ENCODE data around the gene MYO15B.

DNA sequence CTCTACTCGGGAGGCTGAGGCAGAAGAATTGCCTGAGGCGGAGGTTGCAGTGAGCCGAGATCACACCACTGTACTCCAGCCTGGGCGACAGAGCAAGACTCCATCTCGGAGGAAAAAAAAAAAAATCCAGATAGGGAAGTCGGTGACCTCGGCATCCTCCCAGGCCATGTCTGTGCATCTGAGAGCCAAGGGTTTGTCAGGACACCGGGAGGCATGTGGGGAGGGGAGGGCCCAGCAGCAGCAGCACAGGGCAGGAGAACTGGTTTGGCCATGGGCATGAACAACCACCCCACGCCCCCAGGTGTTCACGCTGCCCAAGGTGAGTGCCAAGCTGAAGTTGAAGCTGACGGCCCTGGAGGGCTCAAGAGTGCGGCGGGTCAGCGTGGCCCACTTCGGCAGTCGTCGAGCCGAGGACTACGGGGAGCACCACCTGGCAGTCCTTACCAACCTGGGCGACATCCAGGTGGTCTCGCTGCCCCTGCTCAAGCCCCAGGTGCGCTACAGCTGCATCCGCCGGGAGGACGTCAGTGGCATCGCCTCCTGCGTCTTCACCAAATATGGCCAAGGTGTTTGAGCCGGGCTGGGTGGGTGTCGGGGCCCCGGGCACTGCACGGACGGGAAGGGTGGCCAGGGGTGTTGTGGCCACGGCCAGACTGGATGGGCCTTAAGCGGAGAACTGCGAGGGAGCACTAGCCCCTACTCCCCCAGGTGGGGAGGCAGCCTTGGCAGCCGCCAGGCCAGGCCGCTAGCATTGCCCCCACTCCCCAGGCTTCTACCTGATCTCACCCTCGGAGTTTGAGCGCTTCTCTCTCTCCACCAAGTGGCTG lies 14.7 kb upstream of the MYO15B start:
- TF ChIP-seq CTCF (IDR thresholded peaks at IDR 0.05 in 8 of 11, conservative IDR thresholded peaks at IDR 0.05 in 3 of 11) (no peak), POLR2AphosphoS5 (IDR thresholded peaks at IDR 0.05) (peak in 1 of 3 donors; percentile 7), POLR2A (IDR thresholded peaks at IDR 0.05) (no peak)

All from spleen (tissue), 7 donors.